IPS-15b (cell line): Measurements from ENCODE around the gene GRID1.

Source experiments
- H3K27me3 ChIP-seq: one replicate; pipeline ENCODE4 v1.6.1; 2013; ENCODE audit warnings: low read length; ENCODE audit not compliant: control insufficient read depth, insufficient read depth
- H3K36me3 ChIP-seq: one replicate; pipeline ENCODE4 v1.6.1; 2013; ENCODE audit warnings: low read length; ENCODE audit not compliant: control insufficient read depth, insufficient read depth
- H3K4me1 ChIP-seq: one replicate; pipeline ENCODE4 v1.6.1; 2013; ENCODE audit warnings: mild to moderate bottlenecking, low read length; ENCODE audit not compliant: control insufficient read depth, insufficient read depth
- H3K4me3 ChIP-seq: one replicate; pipeline ENCODE4 v1.5.1; 2013; ENCODE audit warnings: low read depth, low read length
- H3K9ac ChIP-seq: one replicate; pipeline ENCODE4 v1.6.1; 2013; ENCODE audit warnings: low read depth, mild to moderate bottlenecking, low read length
- H3K9me3 ChIP-seq: one replicate; pipeline ENCODE4 v1.6.1; 2013; ENCODE audit warnings: mild to moderate bottlenecking, low read length; ENCODE audit not compliant: control insufficient read depth, insufficient read depth

GRID1 gene

DNA sequence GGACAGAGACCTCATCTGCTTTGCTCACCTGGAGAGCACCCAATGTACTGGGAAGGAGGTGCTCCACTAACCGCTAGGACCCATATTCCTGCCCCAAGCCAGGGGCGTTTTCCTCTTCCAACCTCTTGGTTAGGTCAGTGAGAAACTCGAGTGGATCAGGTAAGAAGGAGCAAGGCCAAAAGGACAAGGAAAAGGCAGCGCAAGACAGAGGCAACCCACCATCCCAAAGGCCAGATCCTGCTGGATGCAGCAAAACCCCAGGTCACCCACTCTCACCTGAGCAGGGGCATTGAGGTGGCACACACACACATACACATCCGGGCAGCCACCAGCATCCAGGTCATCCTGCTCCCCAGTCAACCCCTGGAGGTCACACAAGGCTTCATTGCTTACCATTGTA is 105.1 kb downstream of the GRID1 start:
- peaks cover 7% of the 10 kb centered on the region for H3K27me3 ChIP-seq
- H3K4me1 ChIP-seq: peaks cover 4% of the 10 kb centered on the region
- H3K36me3 ChIP-seq: no peaks in the 10 kb centered on the region
- H3K4me3 ChIP-seq: no peak overlapping the region
- H3K9me3 ChIP-seq: no peaks in the 10 kb centered on the region
- no peak overlapping the region for H3K9ac ChIP-seq

GRCh38 chr10:86260564-86260963 is 106.0 kb downstream of the GRID1 start:
- no peaks in the 10 kb centered on the region for H3K36me3 ChIP-seq
- no peak overlapping the region for H3K4me3 ChIP-seq
- no peak overlapping the region for H3K9ac ChIP-seq
- H3K9me3 ChIP-seq: no peaks in the 10 kb centered on the region
- H3K4me1 ChIP-seq: peaks cover 4% of the 10 kb centered on the region
- peaks cover 7% of the 10 kb centered on the region for H3K27me3 ChIP-seq

GRCh38 chr10:86259901-86260562 is 106.6 kb downstream of the GRID1 start:
- no peak overlapping the region for H3K4me3 ChIP-seq

GRCh38 chr10:86258941-86259340 is 107.7 kb downstream of the GRID1 start:
- H3K9ac ChIP-seq: no peak overlapping the region
- peaks cover 5% of the 10 kb centered on the region for H3K27me3 ChIP-seq
- no peaks in the 10 kb centered on the region for H3K36me3 ChIP-seq
- peaks cover 4% of the 10 kb centered on the region for H3K4me1 ChIP-seq
- no peak overlapping the region for H3K4me3 ChIP-seq
- H3K9me3 ChIP-seq: no peaks in the 10 kb centered on the region

More at GRCh38 chr10:86259901-86260562, 106.6 kb downstream of the GRID1 start:
- peaks cover 4% of the 10 kb centered on the region for H3K4me1 ChIP-seq
- H3K27me3 ChIP-seq: peaks cover 7% of the 10 kb centered on the region
- no peak overlapping the region for H3K9ac ChIP-seq
- no peaks in the 10 kb centered on the region for H3K9me3 ChIP-seq
- H3K36me3 ChIP-seq: no peaks in the 10 kb centered on the region

DNA sequence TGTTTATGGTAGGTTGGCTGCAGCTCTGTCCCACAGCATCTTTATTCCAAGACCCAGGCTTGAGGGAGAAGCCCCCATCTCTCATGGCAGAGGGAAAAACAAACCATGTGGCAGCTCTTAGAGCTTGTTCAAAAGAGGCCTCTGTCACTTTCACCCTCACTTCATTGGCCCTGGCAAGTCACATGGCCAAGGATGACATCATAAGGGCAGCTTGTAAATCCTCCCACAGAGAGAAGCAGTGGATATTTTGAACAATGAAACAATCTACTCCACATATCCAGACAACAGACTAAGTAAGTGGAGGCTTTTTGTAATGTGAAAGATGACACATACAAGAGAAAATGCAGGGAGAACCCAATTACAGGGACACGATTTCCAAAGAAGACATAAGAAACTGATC is 108.1 kb downstream of the GRID1 start:
- H3K4me1 ChIP-seq: peaks cover 4% of the 10 kb centered on the region
- H3K36me3 ChIP-seq: no peaks in the 10 kb centered on the region
- no peak overlapping the region for H3K9ac ChIP-seq
- no peak overlapping the region for H3K4me3 ChIP-seq
- H3K27me3 ChIP-seq: peaks cover 2% of the 10 kb centered on the region
- no peaks in the 10 kb centered on the region for H3K9me3 ChIP-seq

GRCh38 chr10:86257683-86258082 is 108.9 kb downstream of the GRID1 start:
- Histone ChIP-seq H3K4me3 (no peak overlapping the region), H3K4me1 (peaks cover 4% of the 10 kb centered on the region), H3K36me3 (no peaks in the 10 kb centered on the region), H3K9me3 (no peaks in the 10 kb centered on the region), H3K27me3 (no peaks in the 10 kb centered on the region), H3K9ac (no peak overlapping the region)

- Histone ChIP-seq H3K9me3 (no peaks in the 10 kb centered on the region), H3K4me1 (no peaks in the 10 kb centered on the region), H3K36me3 (no peaks in the 10 kb centered on the region), H3K9ac (no peak overlapping the region), H3K4me3 (no peak overlapping the region), H3K27me3 (no peaks in the 10 kb centered on the region)
These were observed 109.8 kb downstream of the GRID1 start for GRCh38 chr10:86256690-86257315.

DNA sequence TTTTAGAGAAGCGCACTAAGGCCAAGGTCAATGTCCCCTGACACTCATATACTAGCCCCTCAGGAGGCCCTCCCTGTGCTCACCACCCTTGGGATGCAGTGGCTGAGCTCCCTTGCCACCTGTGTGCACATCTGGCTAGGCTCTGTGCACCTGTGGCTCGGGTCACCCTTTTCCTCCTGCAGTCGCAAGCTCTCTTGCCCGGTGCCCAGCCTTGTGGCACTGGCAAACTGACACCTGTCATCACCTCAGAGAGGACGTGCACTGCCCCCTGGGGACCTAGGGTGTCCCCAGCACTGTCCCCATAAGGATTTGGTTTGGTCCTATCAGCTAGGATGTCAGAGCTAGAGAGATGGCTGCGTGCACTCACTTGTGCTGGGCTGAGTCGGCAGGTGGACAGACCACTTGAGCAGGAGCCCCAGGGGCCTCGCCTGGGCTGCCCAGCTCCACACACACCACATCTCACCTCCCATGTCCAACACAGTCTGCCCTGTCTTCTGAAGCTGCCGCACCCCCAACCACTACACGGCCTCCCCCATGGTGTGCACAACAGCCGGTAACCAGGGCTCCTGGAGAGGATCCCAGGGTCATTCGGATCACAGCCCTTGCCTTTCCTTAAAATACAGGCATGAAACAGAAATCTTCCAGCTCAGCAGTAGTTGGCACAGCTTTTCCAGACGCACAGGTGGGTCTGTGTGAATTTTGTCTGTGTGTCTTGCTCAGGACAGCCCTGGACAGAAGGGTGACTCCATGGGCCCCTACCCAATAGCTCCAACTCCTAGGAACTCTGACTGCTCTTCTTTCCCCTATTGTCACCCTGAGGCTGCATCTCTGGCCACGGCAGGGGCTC is 111.0 kb downstream of the GRID1 start:
- Histone ChIP-seq H3K36me3 (no peaks in the 10 kb centered on the region), H3K27me3 (no peaks in the 10 kb centered on the region), H3K4me3 (no peak overlapping the region), H3K9me3 (no peaks in the 10 kb centered on the region), H3K9ac (no peak overlapping the region), H3K4me1 (no peaks in the 10 kb centered on the region)

- H3K4me1 ChIP-seq: no peaks in the 10 kb centered on the region
These were observed 111.9 kb downstream of the GRID1 start for GRCh38 chr10:86254526-86255174.

GRCh38 chr10:86254081-86254480 is 112.5 kb downstream of the GRID1 start:
- Histone ChIP-seq H3K4me3 (no peak overlapping the region), H3K27me3 (no peaks in the 10 kb centered on the region), H3K4me1 (no peaks in the 10 kb centered on the region), H3K36me3 (no peaks in the 10 kb centered on the region), H3K9ac (no peak overlapping the region), H3K9me3 (no peaks in the 10 kb centered on the region)

More at GRCh38 chr10:86254526-86255174, 111.9 kb downstream of the GRID1 start:
- no peaks in the 10 kb centered on the region for H3K36me3 ChIP-seq
- H3K9me3 ChIP-seq: no peaks in the 10 kb centered on the region
- no peak overlapping the region for H3K9ac ChIP-seq
- no peak overlapping the region for H3K4me3 ChIP-seq
- no peaks in the 10 kb centered on the region for H3K27me3 ChIP-seq
